Skeletal muscle tissue (tissue), 4 donors: ENCODE data around the gene RGS7. TPM values are rescaled to one million over a fixed set of nuclear protein-coding genes. Genes with fewer than 3 reads are reported as not detected.

Source experiments
- H3K27ac ChIP-seq: one replicate; pipeline ENCODE4 v1.7.0; 2013; ENCODE audit warnings: mild to moderate bottlenecking, low read depth, low read length, inconsistent platforms
- H3K27me3 ChIP-seq, 3 donors: one replicate each; pipeline ENCODE4 v1.7.0; 2013; ENCODE audit warnings: low read length in 3 of 3; ENCODE audit not compliant: control insufficient read depth in 3 of 3, insufficient read depth in 3 of 3
- H3K36me3 ChIP-seq, 3 donors: one replicate each; pipeline ENCODE4 v1.7.0; 2013; ENCODE audit warnings: low read length in 3 of 3; ENCODE audit not compliant: control insufficient read depth in 3 of 3, insufficient read depth in 3 of 3
- H3K4me1 ChIP-seq, 3 donors: one replicate each; pipeline ENCODE4 v1.7.0; 2013; ENCODE audit warnings: low read length in 3 of 3, mild to moderate bottlenecking in 3 of 3; ENCODE audit not compliant: control insufficient read depth in 3 of 3, insufficient read depth in 3 of 3
- H3K4me3 ChIP-seq, 3 donors: one replicate each; pipeline ENCODE4 v1.7.0; 2013; ENCODE audit warnings: low read length in 3 of 3
- H3K9ac ChIP-seq, 3 donors: one replicate each; pipeline ENCODE4 v1.7.0; 2013; ENCODE audit warnings: low read length in 3 of 3, mild to moderate bottlenecking in 3 of 3, moderate library complexity in 2 of 3, low read depth in 1 of 3
- H3K9me3 ChIP-seq, 3 donors: one replicate each; pipeline ENCODE4 v1.7.0; 2013; ENCODE audit warnings: low read length in 3 of 3; ENCODE audit not compliant: control insufficient read depth in 3 of 3
- total RNA-seq: library from RNA; depleted of rRNA; stranded (reverse); fragments of >200 nt; gene quantifications from one replicate; pipeline ENCODE4 v1.2.3, GENCODE V29; 2014
- donor health status: Osteomylitis.

RGS7 gene
- total RNA-seq, 1 donor from 2014 or later, result not detected

- Histone ChIP-seq H3K9ac (no peak overlapping the region), H3K27me3 (no peaks in the 10 kb centered on the region), H3K4me1 (no peaks in the 10 kb centered on the region), H3K4me3 (no peak overlapping the region), H3K36me3 (no peaks in the 10 kb centered on the region), H3K27ac (no peak overlapping the region), H3K9me3 (no peaks in the 10 kb centered on the region)
Observed at GRCh38 chr1:241083285-241083684, 273.7 kb downstream of the RGS7 start.

- Histone ChIP-seq H3K36me3 (no peaks in the 10 kb centered on the region), H3K4me3 (no peak overlapping the region), H3K27me3 (peaks cover 0 to 2% (median 0%) of the 10 kb centered on the region in 3 donors), H3K9me3 (no peaks in the 10 kb centered on the region), H3K9ac (no peak overlapping the region), H3K4me1 (no peaks in the 10 kb centered on the region), H3K27ac (no peak overlapping the region)
Observed at GRCh38 chr1:241081473-241081872, 275.5 kb downstream of the RGS7 start.

GRCh38 chr1:241079459-241079858, 277.5 kb downstream of the RGS7 start:
- no peak overlapping the region for H3K27ac ChIP-seq
- no peaks in the 10 kb centered on the region for H3K9me3 ChIP-seq
- no peaks in the 10 kb centered on the region for H3K4me1 ChIP-seq
- H3K36me3 ChIP-seq, result no peaks in the 10 kb centered on the region
- H3K4me3 ChIP-seq, result no peak overlapping the region
- no peak overlapping the region for H3K9ac ChIP-seq
- peaks cover 0 to 2% (median 0%) of the 10 kb centered on the region in 3 donors for H3K27me3 ChIP-seq

GRCh38 chr1:241079047-241079446, 278.0 kb downstream of the RGS7 start:
- H3K27me3 ChIP-seq, result peaks cover 0 to 2% (median 0%) of the 10 kb centered on the region in 3 donors
- H3K4me3 ChIP-seq, result no peak overlapping the region

GRCh38 chr1:241077386-241078147, 279.4 kb downstream of the RGS7 start:
- Histone ChIP-seq H3K4me3 (no peak overlapping the region), H3K9ac (no peak overlapping the region), H3K4me1 (no peaks in the 10 kb centered on the region), H3K27ac (no peak overlapping the region), H3K36me3 (no peaks in the 10 kb centered on the region), H3K9me3 (no peaks in the 10 kb centered on the region), H3K27me3 (peaks cover 0 to 2% (median 0%) of the 10 kb centered on the region in 3 donors)

More at GRCh38 chr1:241079047-241079446, 278.0 kb downstream of the RGS7 start:
- H3K9ac ChIP-seq, result no peak overlapping the region
- H3K4me1 ChIP-seq, result no peaks in the 10 kb centered on the region
- H3K36me3 ChIP-seq, result no peaks in the 10 kb centered on the region
- no peaks in the 10 kb centered on the region for H3K9me3 ChIP-seq
- H3K27ac ChIP-seq, result no peak overlapping the region

- Histone ChIP-seq H3K4me3 (no peak overlapping the region), H3K9ac (no peak overlapping the region), H3K4me1 (no peaks in the 10 kb centered on the region), H3K27me3 (peaks cover 0 to 2% (median 0%) of the 10 kb centered on the region in 3 donors), H3K27ac (no peak overlapping the region), H3K9me3 (no peaks in the 10 kb centered on the region), H3K36me3 (no peaks in the 10 kb centered on the region)
Observed at GRCh38 chr1:241074507-241074906, 282.5 kb downstream of the RGS7 start.

- no peaks in the 10 kb centered on the region for H3K4me1 ChIP-seq
- no peak overlapping the region for H3K27ac ChIP-seq
- no peak overlapping the region for H3K4me3 ChIP-seq
- H3K9me3 ChIP-seq, result no peaks in the 10 kb centered on the region
- H3K36me3 ChIP-seq, result no peaks in the 10 kb centered on the region
- no peak overlapping the region for H3K9ac ChIP-seq
- no peaks in the 10 kb centered on the region for H3K27me3 ChIP-seq
Observed at GRCh38 chr1:241068359-241068758, 288.6 kb downstream of the RGS7 start.

- no peak overlapping the region for H3K9ac ChIP-seq
- H3K4me1 ChIP-seq, result no peaks in the 10 kb centered on the region
- H3K27ac ChIP-seq, result no peak overlapping the region
- no peak overlapping the region for H3K4me3 ChIP-seq
- H3K9me3 ChIP-seq, result no peaks in the 10 kb centered on the region
- no peaks in the 10 kb centered on the region for H3K27me3 ChIP-seq
- no peaks in the 10 kb centered on the region for H3K36me3 ChIP-seq
Observed at GRCh38 chr1:241063276-241063675, 293.7 kb downstream of the RGS7 start.

- Histone ChIP-seq H3K27me3 (no peaks in the 10 kb centered on the region), H3K27ac (no peak overlapping the region), H3K36me3 (no peaks in the 10 kb centered on the region), H3K4me1 (no peaks in the 10 kb centered on the region), H3K4me3 (no peak overlapping the region), H3K9me3 (no peaks in the 10 kb centered on the region), H3K9ac (no peak overlapping the region)
Observed at GRCh38 chr1:241061062-241061461, 295.9 kb downstream of the RGS7 start.

- Histone ChIP-seq H3K4me3 (no peak overlapping the region), H3K27me3 (no peaks in the 10 kb centered on the region), H3K4me1 (no peaks in the 10 kb centered on the region), H3K36me3 (no peaks in the 10 kb centered on the region), H3K27ac (no peak overlapping the region), H3K9me3 (peaks cover 0 to 4% (median 0%) of the 10 kb centered on the region in 3 donors), H3K9ac (no peak overlapping the region)
Observed at GRCh38 chr1:241048622-241049021, 308.4 kb downstream of the RGS7 start.
